Activated T-helper 17 cell treated with anti-CD3 and anti-CD28 coated beads, Interleukin-2, amount 50 U/mL, for 72 hours (primary cell): ENCODE measurements around the gene STAT5B. TPM values are rescaled to one million over a fixed set of nuclear protein-coding genes. Genes with fewer than 3 reads are reported as not detected.
"Not testable (repeated sequence)": the region's sequence is repeated elsewhere in the genome, so short reads cannot be mapped to it uniquely, and the experiment has no call there.

Source experiments
- ATAC-seq: fragments of 150-1000 bp; cut with Tn5 transposase; replicated peaks from 2 replicates; pipeline ENCODE4 v1.10.0; 2021; ENCODE audit warnings: mild to moderate bottlenecking, moderate library complexity
- H3K27ac Mint-ChIP-seq: one replicate; pipeline ENCODE4 v1.8.0; 2022; ENCODE audit warnings: mixed read lengths
- H3K27me3 Mint-ChIP-seq: one replicate; pipeline ENCODE4 v1.8.0; 2022; ENCODE audit warnings: mixed read lengths
- H3K36me3 Mint-ChIP-seq: one replicate; pipeline ENCODE4 v1.8.0; 2022; ENCODE audit warnings: low read depth, mild to moderate bottlenecking, mixed read lengths
- H3K4me1 Mint-ChIP-seq: one replicate; pipeline ENCODE4 v1.8.0; 2022; ENCODE audit warnings: mixed read lengths
- H3K4me3 Mint-ChIP-seq: one replicate; pipeline ENCODE4 v1.8.0; 2022; ENCODE audit warnings: mild to moderate bottlenecking, mixed read lengths
- H3K9me3 Mint-ChIP-seq: one replicate; pipeline ENCODE4 v1.8.0; 2022; ENCODE audit warnings: mixed read lengths
- total RNA-seq, 2 donors: library from RNA; stranded (reverse); gene quantifications; one replicate each; pipeline ENCODE4 v1.2.3, GENCODE V29; 2022

STAT5B gene
- total RNA-seq, 2 donors from 2014 or later = 124 to 255 TPM

DNA sequence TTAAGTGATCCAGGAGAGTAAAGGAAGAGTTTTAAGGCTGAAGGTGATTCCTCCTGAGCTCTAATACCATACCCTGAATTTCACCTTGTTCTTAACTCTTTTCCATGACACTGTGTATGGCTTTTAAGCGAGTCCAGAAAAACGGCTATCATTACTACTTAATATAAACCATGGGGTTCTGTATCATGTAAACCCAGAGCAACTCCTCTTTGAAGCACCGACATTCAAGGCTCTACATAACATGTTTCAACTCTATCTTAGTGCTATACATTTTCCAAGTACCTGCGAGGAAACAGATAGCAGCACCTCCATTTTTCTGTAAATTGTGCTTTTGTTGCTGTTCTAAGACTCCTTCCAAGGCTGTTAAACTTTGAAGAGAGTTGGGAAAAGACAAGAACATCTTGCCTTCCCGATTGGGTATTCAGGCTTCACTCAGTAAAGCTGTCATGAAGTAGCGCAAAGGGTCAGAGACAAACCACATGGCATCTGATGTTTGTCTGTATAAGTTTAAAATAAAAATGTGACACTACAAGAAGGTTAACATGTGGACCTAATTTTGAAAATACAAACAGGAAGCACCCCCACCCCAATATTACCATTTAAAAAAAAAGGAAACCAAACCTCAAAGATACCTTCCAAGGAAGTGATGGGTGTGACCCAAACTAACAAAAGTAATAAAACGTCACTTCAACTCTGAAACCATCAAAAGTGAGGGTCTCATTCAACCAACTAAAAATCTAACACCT is 3.9 kb downstream of the STAT5B start:
- H3K4me3 Mint-ChIP-seq = peak overlapping the region; percentile 91
- H3K27me3 Mint-ChIP-seq = no peaks in the 10 kb centered on the region
- ATAC-seq = no peak
- H3K4me1 Mint-ChIP-seq = peaks cover 34% of the 10 kb centered on the region
- no peaks in the 10 kb centered on the region for H3K9me3 Mint-ChIP-seq
- H3K27ac Mint-ChIP-seq = peak overlapping the region; percentile 90
- peaks cover 88% of the 10 kb centered on the region for H3K36me3 Mint-ChIP-seq

DNA sequence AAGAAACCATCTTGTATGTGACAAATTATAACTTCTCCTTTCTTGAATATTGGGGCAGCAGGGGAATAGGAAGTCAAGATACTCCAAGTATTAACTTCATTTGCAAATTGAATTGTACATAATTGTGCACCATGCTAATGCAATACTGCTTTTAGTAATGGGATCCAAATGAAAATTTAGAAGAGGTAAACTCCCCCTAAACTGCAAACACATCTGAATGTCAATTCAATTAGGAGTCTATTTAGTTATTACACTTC is 4.5 kb downstream of the STAT5B start:
- Mint-ChIP-seq H3K27ac (peak overlapping the region; percentile 90), H3K4me3 (peak overlapping the region; percentile 91), H3K9me3 (no peaks in the 10 kb centered on the region), H3K36me3 (peaks cover 88% of the 10 kb centered on the region), H3K27me3 (no peaks in the 10 kb centered on the region), H3K4me1 (peaks cover 36% of the 10 kb centered on the region)
- no peak for ATAC-seq

DNA sequence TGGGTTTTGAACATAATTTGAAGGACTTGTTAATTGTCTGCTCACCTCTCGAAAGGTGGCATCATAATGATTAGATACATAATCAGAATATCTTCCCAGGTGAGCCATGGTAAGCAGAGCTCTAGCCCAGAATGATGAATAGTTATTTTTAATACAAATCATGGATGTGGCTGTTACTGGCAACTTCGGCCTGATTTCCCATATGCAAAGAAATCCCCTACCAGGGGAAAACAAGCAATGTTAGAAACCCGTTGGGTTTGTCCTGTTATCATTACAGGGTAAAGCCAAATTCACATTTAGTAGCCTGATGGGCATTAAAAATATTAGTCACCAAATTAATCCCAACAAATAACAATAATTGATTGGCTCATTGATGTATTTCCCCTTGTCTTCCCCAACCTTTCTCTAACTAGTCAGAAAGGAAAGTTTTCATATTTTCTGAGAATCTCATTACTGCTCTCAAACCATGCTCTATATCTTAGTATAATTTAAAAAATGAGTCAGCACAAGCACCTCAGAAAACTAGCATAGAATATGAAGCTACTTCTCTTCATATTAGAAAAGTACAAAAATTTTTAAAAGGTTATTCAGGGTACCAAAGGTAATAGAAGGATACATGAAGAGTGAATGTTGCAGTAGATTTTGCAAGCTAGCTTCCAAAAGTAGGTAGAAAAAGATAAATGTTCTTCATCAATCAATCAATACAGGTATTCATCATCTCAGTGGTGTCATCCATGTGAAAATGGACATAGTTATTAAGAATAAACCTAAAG is 5.0 kb downstream of the STAT5B start:
- peaks cover 93% of the 10 kb centered on the region for H3K36me3 Mint-ChIP-seq
- H3K27me3 Mint-ChIP-seq = no peaks in the 10 kb centered on the region
- peak overlapping the region; percentile 91 for H3K4me3 Mint-ChIP-seq
- peak; percentile 51 for ATAC-seq
- H3K9me3 Mint-ChIP-seq = no peaks in the 10 kb centered on the region
- H3K27ac Mint-ChIP-seq = peak overlapping the region; percentile 90
- peaks cover 39% of the 10 kb centered on the region for H3K4me1 Mint-ChIP-seq

DNA sequence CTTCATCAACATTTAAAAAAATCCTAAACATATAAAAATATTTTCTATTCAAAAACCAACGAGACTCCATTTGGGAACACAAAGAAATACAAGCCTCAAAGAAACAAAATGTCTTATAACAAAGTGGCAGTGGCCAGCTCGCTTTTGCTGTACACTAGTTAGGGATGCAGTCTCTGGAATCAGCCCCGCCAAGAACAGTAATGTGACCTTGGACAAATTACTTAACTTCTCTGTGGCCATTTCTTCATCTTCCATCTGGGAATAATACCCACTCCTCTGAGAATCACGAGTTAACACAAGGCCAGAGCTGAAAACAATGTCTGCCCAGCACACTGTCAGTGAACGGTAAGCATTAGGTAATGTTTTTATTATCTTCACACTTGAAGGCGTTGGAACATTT is 5.6 kb downstream of the STAT5B start:
- Mint-ChIP-seq H3K4me1 (peaks cover 39% of the 10 kb centered on the region), H3K27me3 (no peaks in the 10 kb centered on the region), H3K27ac (peak overlapping the region; percentile 90), H3K9me3 (no peaks in the 10 kb centered on the region), H3K36me3 (peaks cover 96% of the 10 kb centered on the region), H3K4me3 (peak overlapping the region; percentile 91)
- peak; percentile 0 for ATAC-seq

- H3K27me3 Mint-ChIP-seq = no peaks in the 10 kb centered on the region
- peak overlapping the region; percentile 90 for H3K27ac Mint-ChIP-seq
- ATAC-seq = no peak
- no peaks in the 10 kb centered on the region for H3K9me3 Mint-ChIP-seq
- H3K4me3 Mint-ChIP-seq = peak overlapping the region; percentile 91
- peaks cover 39% of the 10 kb centered on the region for H3K4me1 Mint-ChIP-seq
- H3K36me3 Mint-ChIP-seq = peaks cover 96% of the 10 kb centered on the region
These were observed 6.0 kb downstream of the STAT5B start for GRCh38 chr17:42270170-42270535.

DNA sequence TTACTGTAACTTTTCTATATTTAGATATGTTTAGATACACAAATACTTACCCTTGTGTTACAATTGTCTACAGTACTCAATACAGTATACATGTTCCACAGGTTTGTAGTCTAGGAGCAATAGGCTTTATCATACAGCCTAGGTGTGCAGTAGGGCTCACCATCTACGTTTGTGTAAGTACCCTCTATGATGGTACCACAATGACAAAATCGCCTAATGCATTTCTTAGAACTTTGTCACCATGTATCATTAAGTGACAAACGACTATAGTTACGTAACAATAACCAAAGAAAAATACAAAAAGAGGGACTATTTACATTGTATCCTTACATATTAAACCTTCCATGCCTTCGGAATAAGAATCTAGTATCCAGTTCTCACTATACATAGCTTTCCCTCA is 8.0 kb downstream of the STAT5B start:
- Mint-ChIP-seq H3K27me3 (no peaks in the 10 kb centered on the region), H3K27ac (peak overlapping the region; percentile 90), H3K4me1 (peaks cover 38% of the 10 kb centered on the region), H3K4me3 (peak overlapping the region; percentile 91), H3K36me3 (peaks cover 84% of the 10 kb centered on the region), H3K9me3 (no peaks in the 10 kb centered on the region)
- peak; percentile 12 for ATAC-seq

DNA sequence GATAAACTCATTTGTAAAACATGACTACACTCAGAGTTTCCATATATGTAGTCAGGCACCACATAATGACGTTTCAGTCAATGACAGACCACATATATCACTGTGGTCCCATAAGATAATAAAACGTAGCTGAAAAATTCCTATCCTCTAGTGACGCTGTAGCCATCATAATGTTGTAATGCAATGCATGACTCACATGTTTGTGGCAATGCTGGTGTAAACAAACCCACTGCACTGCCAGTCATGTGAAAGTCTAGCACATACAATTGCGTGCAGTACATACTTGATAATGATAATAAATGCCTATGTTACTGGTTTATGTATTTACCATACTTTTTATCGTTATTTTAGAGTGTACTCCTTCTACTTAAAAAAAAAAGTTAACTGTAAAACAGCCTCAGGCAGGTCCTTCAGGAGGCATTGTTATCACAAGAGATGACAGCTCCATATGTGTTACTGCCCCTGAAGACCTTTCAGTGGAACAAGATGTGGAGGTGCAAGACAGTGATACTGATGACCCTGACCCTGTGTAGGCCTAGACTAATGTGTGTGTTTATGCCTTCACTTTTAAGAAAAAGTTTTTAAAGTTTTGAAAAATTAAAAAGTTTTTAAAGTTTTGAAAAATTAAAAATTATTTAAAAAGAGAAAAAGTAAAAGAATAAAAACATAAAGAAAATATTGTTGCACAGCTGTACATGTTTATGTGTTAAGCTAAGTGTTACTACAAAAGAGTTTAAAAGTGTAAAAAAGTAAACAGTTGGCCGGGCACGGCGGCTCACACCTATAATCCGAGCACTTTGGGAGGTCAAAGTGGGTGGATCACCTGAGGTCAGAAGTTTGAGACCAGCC is 9.0 kb downstream of the STAT5B start:
- peaks cover 34% of the 10 kb centered on the region for H3K4me1 Mint-ChIP-seq
- H3K36me3 Mint-ChIP-seq = peaks cover 75% of the 10 kb centered on the region
- H3K4me3 Mint-ChIP-seq = peak overlapping the region; percentile 76
- no peaks in the 10 kb centered on the region for H3K27me3 Mint-ChIP-seq
- H3K27ac Mint-ChIP-seq = peak overlapping the region; percentile 98
- H3K9me3 Mint-ChIP-seq = no peaks in the 10 kb centered on the region
- peak; percentile 88 for ATAC-seq

GRCh38 chr17:42266462-42266861 is 9.7 kb downstream of the STAT5B start:
- H3K36me3 Mint-ChIP-seq = peaks cover 68% of the 10 kb centered on the region
- ATAC-seq = no peak
- H3K27ac Mint-ChIP-seq = peak overlapping the region; percentile 98
- no peaks in the 10 kb centered on the region for H3K9me3 Mint-ChIP-seq
- peak overlapping the region; percentile 76 for H3K4me3 Mint-ChIP-seq
- no peaks in the 10 kb centered on the region for H3K27me3 Mint-ChIP-seq
- H3K4me1 Mint-ChIP-seq = peaks cover 32% of the 10 kb centered on the region

- not testable (repeated sequence) for H3K27ac Mint-ChIP-seq, H3K27me3 Mint-ChIP-seq, H3K9me3 Mint-ChIP-seq, ATAC-seq, H3K4me3 Mint-ChIP-seq
- Mint-ChIP-seq H3K4me1 (peaks cover 23% of the 10 kb centered on the region), H3K36me3 (peaks cover 52% of the 10 kb centered on the region)
These were observed 11.8 kb downstream of the STAT5B start for GRCh38 chr17:42264366-42264765.

GRCh38 chr17:42260318-42260717 is 15.9 kb downstream of the STAT5B start:
- Mint-ChIP-seq H3K27me3 (no peaks in the 10 kb centered on the region), H3K9me3 (no peaks in the 10 kb centered on the region), H3K36me3 (peaks cover 28% of the 10 kb centered on the region), H3K27ac (no peak overlapping the region), H3K4me1 (peaks cover 16% of the 10 kb centered on the region), H3K4me3 (no peak overlapping the region)
- no peak for ATAC-seq

GRCh38 chr17:42255445-42255844 is 20.7 kb downstream of the STAT5B start:
- Mint-ChIP-seq H3K27me3 (no peaks in the 10 kb centered on the region), H3K4me1 (peaks cover 37% of the 10 kb centered on the region), H3K36me3 (peaks cover 35% of the 10 kb centered on the region), H3K4me3 (no peak overlapping the region), H3K27ac (peak overlapping the region; percentile 61), H3K9me3 (no peaks in the 10 kb centered on the region)
- ATAC-seq = no peak

- peaks cover 49% of the 10 kb centered on the region for H3K4me1 Mint-ChIP-seq
- peaks cover 3% of the 10 kb centered on the region for H3K9me3 Mint-ChIP-seq
- H3K36me3 Mint-ChIP-seq = peaks cover 48% of the 10 kb centered on the region
- H3K27ac Mint-ChIP-seq = peak overlapping the region; percentile 98
- peak overlapping the region; percentile 80 for H3K4me3 Mint-ChIP-seq
- peak; percentile 34 for ATAC-seq
- H3K27me3 Mint-ChIP-seq = no peaks in the 10 kb centered on the region
These were observed 22.6 kb downstream of the STAT5B start for GRCh38 chr17:42253578-42253977.

- peaks cover 51% of the 10 kb centered on the region for H3K36me3 Mint-ChIP-seq
- H3K4me1 Mint-ChIP-seq = peaks cover 52% of the 10 kb centered on the region
- peaks cover 3% of the 10 kb centered on the region for H3K9me3 Mint-ChIP-seq
- ATAC-seq = peak; percentile 74
- no peaks in the 10 kb centered on the region for H3K27me3 Mint-ChIP-seq
- peak overlapping the region; percentile 80 for H3K4me3 Mint-ChIP-seq
- H3K27ac Mint-ChIP-seq = peak overlapping the region; percentile 98
These were observed 23.3 kb downstream of the STAT5B start for GRCh38 chr17:42252597-42253550.

DNA sequence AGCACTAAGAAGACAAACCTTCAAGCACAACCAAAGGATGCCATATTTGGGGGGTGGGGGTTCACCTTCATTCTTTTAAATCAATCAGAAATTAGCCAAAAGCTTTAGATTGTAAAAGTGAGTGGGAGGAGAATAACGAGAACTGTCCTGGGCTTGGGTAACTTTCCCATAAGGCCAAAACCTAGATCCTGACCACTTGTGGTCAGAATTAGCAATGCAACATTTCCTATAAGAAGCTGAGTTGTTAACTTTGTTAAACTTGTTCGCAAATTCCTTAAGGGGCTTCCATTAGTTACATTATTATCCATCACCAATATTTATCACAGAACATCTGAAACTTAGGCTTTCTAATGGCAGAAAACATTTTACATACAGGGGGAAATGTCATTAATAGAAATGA is 25.1 kb downstream of the STAT5B start:
- no peak for ATAC-seq
- H3K27me3 Mint-ChIP-seq = no peaks in the 10 kb centered on the region
- peaks cover 60% of the 10 kb centered on the region for H3K4me1 Mint-ChIP-seq
- H3K4me3 Mint-ChIP-seq = peak overlapping the region; percentile 91
- peaks cover 3% of the 10 kb centered on the region for H3K9me3 Mint-ChIP-seq
- H3K27ac Mint-ChIP-seq = peak overlapping the region; percentile 98
- peaks cover 64% of the 10 kb centered on the region for H3K36me3 Mint-ChIP-seq
